ENCODE measurements around the gene DAGLA.

GRCh38 chr11:61763930-61764605 lies 83.9 kb downstream of the DAGLA start:
- TF ChIP-seq POLR2A (IDR thresholded peaks at IDR 0.05; ENCODE audit: low read depth, low read length) = no peak
- TF ChIP-seq POLR2AphosphoS5 (IDR thresholded peaks at IDR 0.05; ENCODE audit: low read depth, low read length) = no peak
- TF ChIP-seq TAF1 (IDR thresholded peaks at IDR 0.05; ENCODE audit: low read depth, low read length) = no peak
